HG02852 (cell line): ENCODE results near the gene ZBP1.

Source experiments
- ATAC-seq: cut with Tn5 transposase; IDR thresholded peaks from one replicate; pipeline ENCODE4 v1.9.1; 2021; ENCODE audit warnings: mild to moderate bottlenecking, moderate library complexity; ENCODE audit not compliant: unreplicated experiment

The ZBP1 gene

GRCh38 chr20:57619051-57619831 is 985 bp downstream of the ZBP1 start:
- ATAC-seq, result peak; percentile 66

GRCh38 chr20:57618764-57619050 is 1.5 kb downstream of the ZBP1 start:
- no peak for ATAC-seq

- no peak for ATAC-seq
Observed at GRCh38 chr20:57618091-57618763, 2.0 kb downstream of the ZBP1 start.

- ATAC-seq, result no peak
Observed at GRCh38 chr20:57617079-57617795, 3.0 kb downstream of the ZBP1 start.

GRCh38 chr20:57616143-57616951 is 3.9 kb downstream of the ZBP1 start:
- ATAC-seq, result no peak

GRCh38 chr20:57615445-57615811 is 4.8 kb downstream of the ZBP1 start:
- ATAC-seq, result no peak

- ATAC-seq, result no peak
Observed at GRCh38 chr20:57614490-57615444, 5.5 kb downstream of the ZBP1 start.

GRCh38 chr20:57613481-57613921 is 6.7 kb downstream of the ZBP1 start:
- ATAC-seq, result no peak

- no peak for ATAC-seq
Observed at GRCh38 chr20:57612916-57613315, 7.3 kb downstream of the ZBP1 start.

GRCh38 chr20:57612436-57612835 is 7.8 kb downstream of the ZBP1 start:
- no peak for ATAC-seq

- no peak for ATAC-seq
Observed at GRCh38 chr20:57611586-57612311, 8.5 kb downstream of the ZBP1 start.

GRCh38 chr20:57610261-57610952 is 9.8 kb downstream of the ZBP1 start:
- no peak for ATAC-seq

- ATAC-seq, result no peak
Observed at GRCh38 chr20:57609842-57610167, 10.4 kb downstream of the ZBP1 start.

- ATAC-seq, result no peak
Observed at GRCh38 chr20:57609086-57609841, 11.0 kb downstream of the ZBP1 start.

GRCh38 chr20:57608516-57608915 is 11.7 kb downstream of the ZBP1 start:
- no peak for ATAC-seq

GRCh38 chr20:57605878-57606277 is 14.3 kb downstream of the ZBP1 start:
- ATAC-seq, result no peak

GRCh38 chr20:57605045-57605444 is 15.2 kb downstream of the ZBP1 start:
- no peak for ATAC-seq

GRCh38 chr20:57603120-57603519 is 17.1 kb downstream of the ZBP1 start:
- ATAC-seq, result no peak
